IPS-18a (cell line): ENCODE measurements around the gene ST6GALNAC2.

Experiments used
- H3K27ac ChIP-seq: one replicate; pipeline ENCODE4 v1.5.1; 2013; ENCODE audit warnings: low read length
- H3K27me3 ChIP-seq: one replicate; pipeline ENCODE4 v1.6.1; 2013; ENCODE audit warnings: mild to moderate bottlenecking, low read length; ENCODE audit not compliant: control insufficient read depth, insufficient read depth
- H3K36me3 ChIP-seq: one replicate; pipeline ENCODE4 v1.6.1; 2013; ENCODE audit warnings: low read depth, low read length; ENCODE audit not compliant: control insufficient read depth
- H3K4me1 ChIP-seq: one replicate; pipeline ENCODE4 v1.6.1; 2013; ENCODE audit warnings: low read depth, low read length; ENCODE audit not compliant: control insufficient read depth
- H3K4me3 ChIP-seq: one replicate; pipeline ENCODE4 v1.5.1; 2013; ENCODE audit warnings: low read length
- H3K9ac ChIP-seq: one replicate; pipeline ENCODE4 v1.6.1; 2013; ENCODE audit warnings: mild to moderate bottlenecking, low read length, moderate library complexity
- H3K9me3 ChIP-seq: one replicate; pipeline ENCODE4 v1.6.1; 2013; ENCODE audit warnings: low read depth, low read length; ENCODE audit not compliant: control insufficient read depth

Gene ST6GALNAC2

DNA sequence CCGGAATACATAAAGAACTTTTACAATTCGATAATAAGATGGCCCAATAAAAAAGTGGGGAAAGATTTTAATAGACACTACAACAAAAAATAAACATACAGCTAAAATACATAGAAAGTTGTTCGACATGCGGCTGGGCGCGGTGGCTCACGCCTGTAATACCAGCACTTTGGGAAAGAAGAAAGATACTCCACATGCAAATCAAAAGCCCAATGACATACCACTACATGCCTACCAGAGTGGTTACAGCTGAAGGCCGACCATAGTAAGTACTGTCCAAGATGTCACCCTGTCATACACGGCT lies 36.5 kb downstream of the ST6GALNAC2 start:
- Histone ChIP-seq H3K4me3 (no peak overlapping the region), H3K4me1 (peaks cover 3% of the 10 kb centered on the region), H3K36me3 (no peaks in the 10 kb centered on the region), H3K9ac (no peak overlapping the region), H3K27me3 (no peaks in the 10 kb centered on the region), H3K27ac (no peak overlapping the region), H3K9me3 (no peaks in the 10 kb centered on the region)

DNA sequence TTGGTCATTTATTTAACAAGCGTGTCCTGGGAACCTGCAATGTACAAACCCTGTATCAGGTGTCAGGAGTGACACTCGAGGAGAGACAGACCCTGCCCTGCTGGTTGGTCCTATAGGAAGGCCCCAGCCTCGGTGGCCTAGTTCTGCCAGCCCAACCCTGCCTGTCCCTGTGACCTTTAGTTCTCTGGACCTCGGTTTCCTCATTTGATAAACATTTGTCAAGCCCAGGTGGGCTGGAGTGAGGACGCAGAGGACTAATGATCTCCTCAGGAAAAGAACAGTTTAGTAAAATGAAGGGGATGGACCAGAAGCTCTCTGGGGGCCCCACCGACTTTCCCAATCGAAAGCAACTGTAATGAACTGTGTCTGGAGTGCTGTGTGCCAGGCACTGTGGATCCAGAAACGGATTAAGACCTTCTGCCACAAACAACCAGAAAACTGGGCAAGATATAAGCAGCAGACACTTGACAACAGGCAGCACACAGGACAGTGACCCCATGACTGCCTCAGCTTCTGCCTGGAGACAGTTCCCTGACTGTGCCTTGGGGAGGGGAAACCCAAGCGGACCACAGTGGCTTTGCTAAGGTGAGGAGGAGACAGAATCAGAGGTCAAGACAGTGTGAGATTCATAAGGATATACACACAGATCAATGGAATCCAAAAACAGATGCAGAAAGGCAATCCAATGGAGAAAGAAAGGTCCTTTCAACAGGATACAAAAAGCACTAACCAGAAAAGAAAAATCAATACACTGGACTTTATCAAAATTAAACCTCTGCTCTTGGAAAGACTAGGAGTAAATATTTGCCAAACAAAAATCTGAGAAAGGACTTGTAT lies 37.1 kb downstream of the ST6GALNAC2 start:
- no peak overlapping the region for H3K4me3 ChIP-seq
- H3K27me3 ChIP-seq, result no peaks in the 10 kb centered on the region
- H3K27ac ChIP-seq, result no peak overlapping the region
- H3K9ac ChIP-seq, result no peak overlapping the region
- peaks cover 3% of the 10 kb centered on the region for H3K4me1 ChIP-seq
- H3K9me3 ChIP-seq, result no peaks in the 10 kb centered on the region
- no peaks in the 10 kb centered on the region for H3K36me3 ChIP-seq

DNA sequence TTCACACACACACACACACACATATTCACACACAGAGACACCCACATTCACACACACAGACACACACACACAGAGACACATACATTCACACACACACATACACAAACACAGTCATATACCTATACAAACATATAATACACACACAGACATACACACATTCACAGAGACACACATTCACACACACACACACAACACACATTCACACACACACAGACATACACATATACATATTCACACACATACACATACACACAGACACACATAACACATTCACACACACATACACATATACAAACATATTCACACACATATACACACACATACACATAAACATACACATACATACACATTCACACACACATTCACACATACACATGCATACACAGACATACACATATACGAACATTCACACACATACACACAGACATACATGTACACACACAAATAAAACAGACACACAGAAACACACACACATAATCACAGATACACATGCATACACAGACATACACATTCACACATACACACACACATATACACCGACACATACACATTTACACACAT lies 37.9 kb downstream of the ST6GALNAC2 start:
- no peaks in the 10 kb centered on the region for H3K36me3 ChIP-seq
- no peak overlapping the region for H3K9ac ChIP-seq
- H3K4me3 ChIP-seq, result no peak overlapping the region
- H3K9me3 ChIP-seq, result no peaks in the 10 kb centered on the region
- H3K27me3 ChIP-seq, result no peaks in the 10 kb centered on the region
- H3K27ac ChIP-seq, result no peak overlapping the region
- H3K4me1 ChIP-seq, result peaks cover 3% of the 10 kb centered on the region

DNA sequence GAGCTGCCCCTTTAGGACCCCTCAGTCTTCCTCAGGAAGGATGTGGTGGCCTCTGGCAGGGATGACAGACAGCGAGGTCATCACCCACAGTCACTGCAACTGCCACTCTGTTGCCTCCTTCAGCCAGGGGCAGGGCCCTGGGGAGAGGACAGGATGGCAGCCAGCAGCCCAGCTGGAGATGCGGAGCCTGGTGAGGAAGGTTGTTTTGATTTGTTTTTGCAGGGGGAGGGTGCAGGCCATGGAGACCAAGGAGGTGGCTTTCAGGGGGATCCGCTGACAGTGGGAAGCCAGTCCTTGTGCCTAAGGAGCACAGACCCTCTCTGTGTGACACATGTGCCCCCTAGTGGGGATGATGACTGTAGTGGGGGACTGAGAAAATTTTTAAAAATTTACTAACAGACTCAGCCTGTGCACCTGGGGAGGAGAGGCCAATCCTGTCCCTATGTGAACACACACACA lies 38.4 kb downstream of the ST6GALNAC2 start:
- no peaks in the 10 kb centered on the region for H3K9me3 ChIP-seq
- H3K27ac ChIP-seq, result no peak overlapping the region
- no peak overlapping the region for H3K4me3 ChIP-seq
- no peaks in the 10 kb centered on the region for H3K27me3 ChIP-seq
- H3K36me3 ChIP-seq, result no peaks in the 10 kb centered on the region
- no peak overlapping the region for H3K9ac ChIP-seq
- H3K4me1 ChIP-seq, result peaks cover 3% of the 10 kb centered on the region

DNA sequence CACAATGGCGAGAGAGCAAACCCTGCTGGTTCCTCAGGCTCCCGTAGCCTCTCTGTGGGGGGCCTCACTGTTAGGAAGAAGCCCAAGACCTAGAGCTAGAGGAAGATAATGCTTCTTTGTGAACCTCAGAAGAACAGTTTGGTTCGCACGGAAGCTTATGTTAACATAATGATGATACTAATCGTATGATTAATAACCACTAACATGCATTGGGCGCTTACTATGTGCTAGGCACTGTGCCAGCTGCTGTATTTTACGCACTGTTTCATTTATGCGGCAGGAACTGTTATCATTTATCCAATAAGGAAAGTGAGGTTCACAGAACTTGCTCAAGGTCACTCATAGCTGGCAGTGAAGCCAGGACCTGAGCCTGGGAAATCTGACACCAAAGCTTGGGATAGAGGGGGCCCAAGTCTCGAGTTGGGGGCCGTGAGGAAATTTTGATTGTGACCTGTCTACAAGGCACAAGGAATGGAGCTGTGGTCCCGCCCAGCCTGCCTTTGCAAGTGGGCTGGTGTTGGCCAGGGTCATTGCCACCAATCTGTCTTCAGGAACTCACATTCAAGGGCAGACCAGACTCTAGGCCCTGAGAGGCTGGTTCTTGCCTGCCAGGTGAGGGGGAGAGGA lies 39.0 kb downstream of the ST6GALNAC2 start:
- Histone ChIP-seq H3K4me3 (no peak overlapping the region), H3K9ac (no peak overlapping the region), H3K27me3 (no peaks in the 10 kb centered on the region), H3K4me1 (peaks cover 3% of the 10 kb centered on the region), H3K27ac (no peak overlapping the region), H3K36me3 (no peaks in the 10 kb centered on the region), H3K9me3 (no peaks in the 10 kb centered on the region)

DNA sequence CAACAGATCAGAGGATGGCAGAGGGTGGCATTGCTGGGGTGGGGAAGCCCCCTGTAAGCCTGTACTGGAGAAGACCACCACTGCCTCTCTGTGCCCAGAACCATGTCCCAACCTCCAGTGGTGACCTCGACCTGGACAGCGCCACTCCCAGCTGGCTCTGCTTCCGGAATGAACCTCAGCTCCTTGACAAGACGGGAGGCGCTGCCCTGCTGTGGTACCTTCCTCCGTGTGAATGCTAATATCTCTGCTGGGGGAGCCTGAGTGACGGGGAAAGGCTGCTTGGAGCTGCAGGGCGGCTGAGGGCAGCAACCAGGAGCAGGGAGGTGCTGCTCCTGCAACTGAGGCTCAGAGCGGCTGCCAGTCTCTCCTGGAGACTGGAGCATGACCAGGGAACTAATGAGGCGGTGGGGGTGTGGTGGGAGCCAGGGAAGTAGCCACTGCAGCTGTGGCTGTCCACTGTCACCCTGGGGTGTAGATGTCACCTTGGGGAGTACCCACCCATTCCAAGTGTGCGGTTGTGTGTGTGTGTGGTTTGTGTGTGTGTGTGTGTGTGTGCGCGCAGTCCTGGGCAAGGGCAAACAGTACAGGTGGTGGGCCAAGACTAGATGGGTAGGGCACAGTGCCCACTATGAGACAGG lies 39.6 kb downstream of the ST6GALNAC2 start:
- Histone ChIP-seq H3K27ac (no peak overlapping the region), H3K36me3 (no peaks in the 10 kb centered on the region)

DNA sequence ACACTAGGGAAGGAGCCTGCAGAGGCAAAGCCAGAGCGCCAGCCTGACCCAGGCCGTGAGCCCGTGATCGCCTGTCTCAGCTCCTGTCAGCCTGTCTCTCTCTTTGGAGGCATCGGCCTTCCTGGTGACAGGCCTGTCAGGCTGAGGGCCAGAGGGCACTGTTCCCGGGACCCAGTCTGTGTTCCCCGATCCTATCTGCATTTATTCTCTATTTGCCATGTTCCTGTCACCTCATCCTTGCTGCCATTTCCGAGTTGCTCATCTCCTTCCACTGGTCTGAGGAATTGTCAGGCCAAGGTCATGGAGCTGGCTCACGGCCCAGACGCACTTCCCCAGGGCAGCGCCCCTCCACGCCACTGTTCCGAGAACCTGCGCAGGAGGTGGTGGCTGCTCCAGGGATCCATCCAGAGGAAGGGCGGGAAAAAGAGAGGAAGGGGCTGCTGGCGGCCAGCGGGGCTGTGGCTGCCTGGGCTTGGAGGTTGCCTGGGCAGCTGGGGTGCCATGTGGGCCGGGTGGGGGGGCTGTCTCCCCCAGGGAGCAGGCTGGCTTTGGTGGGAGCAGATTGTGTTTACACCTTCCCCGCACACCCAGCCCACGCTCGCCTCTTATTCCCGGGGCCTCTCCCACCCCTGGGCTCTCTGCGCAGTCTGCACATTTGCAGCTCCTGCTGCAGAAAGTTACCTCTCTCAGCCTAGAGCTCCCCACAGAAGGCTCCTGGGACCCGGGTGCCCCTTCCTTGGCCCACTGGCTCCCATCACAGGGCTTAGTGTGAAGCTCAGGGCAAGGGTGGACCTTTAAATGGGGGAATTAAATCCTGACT lies 40.9 kb downstream of the ST6GALNAC2 start:
- H3K27me3 ChIP-seq, result peaks cover 4% of the 10 kb centered on the region
- H3K27ac ChIP-seq, result no peak overlapping the region
- H3K9me3 ChIP-seq, result no peaks in the 10 kb centered on the region
- no peaks in the 10 kb centered on the region for H3K36me3 ChIP-seq
- no peak overlapping the region for H3K9ac ChIP-seq
- peaks cover 15% of the 10 kb centered on the region for H3K4me1 ChIP-seq
- H3K4me3 ChIP-seq, result no peak overlapping the region

More for the DNA sequence above, 39.6 kb downstream of the ST6GALNAC2 start:
- Histone ChIP-seq H3K9me3 (no peaks in the 10 kb centered on the region), H3K4me3 (no peak overlapping the region), H3K9ac (no peak overlapping the region), H3K4me1 (peaks cover 9% of the 10 kb centered on the region), H3K27me3 (no peaks in the 10 kb centered on the region)

DNA sequence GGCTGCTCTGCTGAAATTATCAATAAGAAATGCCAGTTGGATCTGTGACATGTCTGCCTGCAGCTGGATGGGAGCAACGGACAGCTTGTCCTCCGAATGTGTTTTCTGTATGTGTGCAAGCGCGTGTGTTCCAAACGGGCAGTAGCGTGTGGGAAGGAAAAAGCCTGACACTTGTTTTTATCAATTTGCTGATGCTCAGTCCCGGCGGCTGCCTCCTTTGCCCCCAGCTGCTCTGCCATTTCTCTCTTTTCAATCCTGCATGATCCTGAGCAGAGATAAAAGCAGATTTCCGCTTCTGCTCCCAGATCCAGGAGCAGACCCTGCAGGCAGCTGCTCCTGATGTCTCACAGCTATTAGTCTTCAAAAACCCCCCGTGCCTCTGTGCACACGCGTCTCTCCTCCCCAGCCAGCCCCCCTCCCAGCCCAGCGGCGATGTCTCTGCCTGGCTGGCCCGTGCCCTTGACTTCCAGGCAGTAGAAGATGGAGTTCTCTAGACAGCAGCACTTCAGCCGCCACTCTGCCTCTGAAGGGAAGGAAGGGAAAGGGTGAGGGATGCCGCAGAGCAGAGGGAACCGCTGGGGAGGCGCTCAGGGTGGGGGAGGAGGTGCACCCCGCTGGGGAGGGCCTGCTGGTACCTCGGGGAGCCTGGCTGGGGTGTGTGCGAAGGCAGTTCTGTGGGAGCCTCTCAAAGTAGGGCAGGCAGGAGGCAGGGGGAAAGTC lies 41.7 kb downstream of the ST6GALNAC2 start:
- Histone ChIP-seq H3K4me3 (no peak overlapping the region), H3K36me3 (no peaks in the 10 kb centered on the region), H3K4me1 (peaks cover 15% of the 10 kb centered on the region), H3K9me3 (no peaks in the 10 kb centered on the region), H3K9ac (no peak overlapping the region), H3K27ac (no peak overlapping the region), H3K27me3 (peaks cover 11% of the 10 kb centered on the region)

DNA sequence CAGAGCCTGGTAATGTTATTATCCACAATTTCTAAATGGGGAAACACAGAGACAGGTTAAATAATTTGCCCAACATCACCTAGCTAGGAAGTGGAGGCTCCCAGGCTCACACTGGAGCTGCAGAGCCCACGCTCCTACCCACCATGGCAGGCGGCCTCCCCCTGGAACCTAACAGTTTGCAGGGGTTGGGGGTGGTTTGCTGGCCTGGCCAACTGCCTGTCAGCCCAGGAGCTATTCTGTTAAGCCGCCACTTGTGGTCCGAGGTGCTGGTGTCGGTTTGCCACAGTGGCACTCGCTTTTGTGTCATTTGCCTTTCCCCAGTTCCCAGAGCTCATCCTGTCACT lies 42.2 kb downstream of the ST6GALNAC2 start:
- H3K27ac ChIP-seq, result no peak overlapping the region
- peaks cover 15% of the 10 kb centered on the region for H3K4me1 ChIP-seq
- H3K9me3 ChIP-seq, result no peaks in the 10 kb centered on the region
- no peak overlapping the region for H3K4me3 ChIP-seq
- no peak overlapping the region for H3K9ac ChIP-seq
- peaks cover 17% of the 10 kb centered on the region for H3K27me3 ChIP-seq
- H3K36me3 ChIP-seq, result no peaks in the 10 kb centered on the region

DNA sequence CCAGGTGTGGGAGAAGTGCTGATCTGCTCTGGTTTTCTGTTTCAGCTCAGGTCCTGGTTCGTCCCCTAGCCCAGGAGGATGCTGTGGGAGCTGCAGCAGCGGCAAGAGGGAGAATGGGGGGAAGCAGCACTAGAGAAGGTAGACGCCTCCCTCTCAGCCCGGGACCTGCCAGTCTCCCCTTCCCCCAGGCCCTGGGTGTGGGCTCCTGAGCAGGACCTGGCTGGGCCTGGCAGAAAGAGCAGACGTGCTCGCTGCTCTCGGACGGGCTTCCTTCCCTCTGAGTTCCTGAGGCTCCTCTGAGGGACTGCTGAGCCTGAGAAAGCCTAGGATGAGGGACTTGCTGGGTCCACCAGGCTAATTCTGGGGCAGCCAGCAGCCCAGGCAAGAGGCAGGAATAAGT lies 42.7 kb downstream of the ST6GALNAC2 start:
- Histone ChIP-seq H3K27me3 (peaks cover 21% of the 10 kb centered on the region), H3K36me3 (no peaks in the 10 kb centered on the region), H3K4me1 (peaks cover 15% of the 10 kb centered on the region), H3K4me3 (no peak overlapping the region), H3K9me3 (no peaks in the 10 kb centered on the region), H3K27ac (no peak overlapping the region), H3K9ac (no peak overlapping the region)
